Measurements from ENCODE around the gene HOXB9. TPM values are rescaled to one million over a fixed set of nuclear protein-coding genes. Genes with fewer than 3 reads are reported as not detected.
A peak's percentile ranks its signal among the peaks of the same experiment; 100 is the strongest.

Gene HOXB9
- total RNA-seq, 3 donors from 2014 or later (not counting 1 experiment from before 2014, with no cell fraction given), result 0.12 to 1.0 (median 0.18) TPM

DNA sequence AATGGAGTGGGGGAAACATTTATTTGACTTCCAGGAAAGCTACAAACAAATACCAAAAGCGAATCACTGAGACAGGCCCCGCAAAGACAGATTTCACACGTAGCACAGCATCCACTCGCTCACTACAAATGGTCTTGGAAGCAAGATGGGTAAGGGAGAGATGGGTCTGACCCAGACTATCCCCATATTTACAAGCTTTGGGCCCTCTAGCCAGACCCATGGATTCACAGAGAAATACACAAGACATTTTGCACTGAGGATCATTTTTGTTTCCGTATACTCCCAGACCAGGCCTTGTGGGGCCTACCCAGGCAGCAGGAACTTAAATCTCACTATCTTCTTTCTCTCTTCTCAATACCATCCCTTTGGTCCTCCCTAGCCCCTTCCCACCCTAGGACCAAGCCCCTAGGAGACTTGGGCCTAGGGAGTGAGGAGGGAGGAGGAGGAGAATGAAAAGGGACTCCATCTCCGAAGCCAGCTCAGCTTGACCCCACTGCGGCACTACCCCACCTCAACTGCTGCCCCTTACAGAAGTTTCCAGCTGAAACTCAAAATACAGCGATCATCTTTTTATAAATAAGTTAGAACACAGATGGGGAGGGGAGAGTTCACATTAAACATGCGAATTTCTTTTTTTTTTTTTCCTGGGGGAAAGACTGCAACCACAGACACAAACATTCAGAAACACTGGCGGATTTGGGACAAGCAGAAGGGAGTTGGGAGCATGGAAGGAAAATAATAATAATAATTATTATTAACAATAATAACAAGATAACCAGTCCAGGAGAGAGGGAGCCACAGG, 34.7 kb downstream of the HOXB9 start:
- peaks cover 60% of the 10 kb centered on the region for H3K27me3 ChIP-seq (ENCODE audit: control insufficient read depth, insufficient read depth, low read length)
- no peak for ATAC-seq
- H3K27ac Mint-ChIP-seq, result no peak overlapping the region

DNA sequence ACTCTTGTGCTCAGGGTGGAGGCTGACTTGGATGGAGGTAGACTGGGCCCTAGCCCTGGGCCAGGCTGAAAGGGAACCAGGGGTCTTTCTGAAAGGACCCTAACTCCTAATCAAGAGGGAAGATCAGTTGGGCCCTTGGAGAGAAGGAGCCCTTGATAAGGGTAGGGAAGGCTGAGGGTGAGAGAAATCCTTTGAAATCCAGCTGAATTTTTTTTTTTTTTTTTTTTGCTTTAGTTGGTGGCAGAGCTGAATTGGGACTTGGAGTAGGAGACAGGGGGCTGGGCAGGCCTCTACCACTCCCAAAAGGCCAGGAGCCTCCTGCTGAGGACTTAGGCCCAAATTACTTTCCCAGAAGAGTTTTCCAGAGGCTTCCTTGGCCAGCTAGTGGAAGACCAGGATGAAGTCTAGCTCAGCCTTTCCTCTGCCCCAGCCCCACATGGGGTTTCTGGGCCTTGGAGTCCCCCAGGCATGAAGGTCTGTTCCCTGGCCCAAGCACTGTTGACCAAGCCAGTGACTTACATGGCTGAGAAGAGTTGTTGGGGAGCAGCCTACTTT, 35.5 kb downstream of the HOXB9 start:
- intact Hi-C loops (cut with micrococcal nuclease), result loop anchor here (5.0 kb wide), 1 partner anchor 328 kb away; no protein-coding TSS in a partner anchor
- TF ChIP-seq, protein P1, sequence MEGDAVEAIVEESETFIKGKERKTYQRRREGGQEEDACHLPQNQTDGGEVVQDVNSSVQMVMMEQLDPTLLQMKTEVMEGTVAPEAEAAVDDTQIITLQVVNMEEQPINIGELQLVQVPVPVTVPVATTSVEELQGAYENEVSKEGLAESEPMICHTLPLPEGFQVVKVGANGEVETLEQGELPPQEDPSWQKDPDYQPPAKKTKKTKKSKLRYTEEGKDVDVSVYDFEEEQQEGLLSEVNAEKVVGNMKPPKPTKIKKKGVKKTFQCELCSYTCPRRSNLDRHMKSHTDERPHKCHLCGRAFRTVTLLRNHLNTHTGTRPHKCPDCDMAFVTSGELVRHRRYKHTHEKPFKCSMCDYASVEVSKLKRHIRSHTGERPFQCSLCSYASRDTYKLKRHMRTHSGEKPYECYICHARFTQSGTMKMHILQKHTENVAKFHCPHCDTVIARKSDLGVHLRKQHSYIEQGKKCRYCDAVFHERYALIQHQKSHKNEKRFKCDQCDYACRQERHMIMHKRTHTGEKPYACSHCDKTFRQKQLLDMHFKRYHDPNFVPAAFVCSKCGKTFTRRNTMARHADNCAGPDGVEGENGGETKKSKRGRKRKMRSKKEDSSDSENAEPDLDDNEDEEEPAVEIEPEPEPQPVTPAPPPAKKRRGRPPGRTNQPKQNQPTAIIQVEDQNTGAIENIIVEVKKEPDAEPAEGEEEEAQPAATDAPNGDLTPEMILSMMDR (IDR thresholded peaks at IDR 0.05), result no peak
- Histone ChIP-seq H3K4me1 (ENCODE audit: control insufficient read depth, insufficient read depth, low read length) (peaks cover 29% of the 10 kb centered on the region), H3K27ac (ENCODE audit: low read length) (no peak overlapping the region), H3K4me3 (ENCODE audit: low read length) (no peak overlapping the region), H3K27me3 (ENCODE audit: control insufficient read depth, insufficient read depth, low read length) (peaks cover 61% of the 10 kb centered on the region), H3K36me3 (ENCODE audit: control insufficient read depth, insufficient read depth, low read length) (no peaks in the 10 kb centered on the region), H3K9me3 (ENCODE audit: control insufficient read depth, insufficient read depth, low read length) (no peaks in the 10 kb centered on the region)
- Mint-ChIP-seq H3K4me1 (peaks cover 27 to 36% of the 10 kb centered on the region in 2 donors), H3K4me3 (peak overlapping the region; percentile 5), H3K9me3 (no peaks in the 10 kb centered on the region), H3K27me3 (ENCODE audit: low read depth in 2 of 2) (peaks cover 76 to 86% of the 10 kb centered on the region in 2 donors), H3K36me3 (no peaks in the 10 kb centered on the region), H3K27ac (no peak overlapping the region)
- no peak for DNase-seq
- no peak for ATAC-seq

More for the DNA sequence above, 34.7 kb downstream of the HOXB9 start:
- TF ChIP-seq, protein P1 (IDR thresholded peaks at IDR 0.05), result no peak
- H3K4me1 Mint-ChIP-seq, result peaks cover 23 to 33% of the 10 kb centered on the region in 2 donors
- H3K9me3 ChIP-seq (ENCODE audit: control insufficient read depth, insufficient read depth, low read length), result no peaks in the 10 kb centered on the region
- H3K4me3 ChIP-seq (ENCODE audit: low read length), result no peak overlapping the region
- H3K9me3 Mint-ChIP-seq, result no peaks in the 10 kb centered on the region
- H3K4me3 Mint-ChIP-seq, result peak overlapping the region; percentile 49
- H3K36me3 ChIP-seq (ENCODE audit: control insufficient read depth, insufficient read depth, low read length), result no peaks in the 10 kb centered on the region
- no peaks in the 10 kb centered on the region for H3K36me3 Mint-ChIP-seq
- 96% methylated on average over 5 of the region's 10 CpGs for WGBS (ENCODE audit: insufficient coverage)
- H3K27ac ChIP-seq (ENCODE audit: low read length), result no peak overlapping the region
- H3K27me3 Mint-ChIP-seq (ENCODE audit: low read depth in 2 of 2), result peaks cover 76 to 85% of the 10 kb centered on the region in 2 donors
- no peak for DNase-seq
- intact Hi-C loops (cut with micrococcal nuclease), result loop anchor here (5.0 kb wide), 1 partner anchor 329 kb away; no protein-coding TSS in a partner anchor
- H3K4me1 ChIP-seq (ENCODE audit: control insufficient read depth, insufficient read depth, low read length), result peaks cover 27% of the 10 kb centered on the region

DNA sequence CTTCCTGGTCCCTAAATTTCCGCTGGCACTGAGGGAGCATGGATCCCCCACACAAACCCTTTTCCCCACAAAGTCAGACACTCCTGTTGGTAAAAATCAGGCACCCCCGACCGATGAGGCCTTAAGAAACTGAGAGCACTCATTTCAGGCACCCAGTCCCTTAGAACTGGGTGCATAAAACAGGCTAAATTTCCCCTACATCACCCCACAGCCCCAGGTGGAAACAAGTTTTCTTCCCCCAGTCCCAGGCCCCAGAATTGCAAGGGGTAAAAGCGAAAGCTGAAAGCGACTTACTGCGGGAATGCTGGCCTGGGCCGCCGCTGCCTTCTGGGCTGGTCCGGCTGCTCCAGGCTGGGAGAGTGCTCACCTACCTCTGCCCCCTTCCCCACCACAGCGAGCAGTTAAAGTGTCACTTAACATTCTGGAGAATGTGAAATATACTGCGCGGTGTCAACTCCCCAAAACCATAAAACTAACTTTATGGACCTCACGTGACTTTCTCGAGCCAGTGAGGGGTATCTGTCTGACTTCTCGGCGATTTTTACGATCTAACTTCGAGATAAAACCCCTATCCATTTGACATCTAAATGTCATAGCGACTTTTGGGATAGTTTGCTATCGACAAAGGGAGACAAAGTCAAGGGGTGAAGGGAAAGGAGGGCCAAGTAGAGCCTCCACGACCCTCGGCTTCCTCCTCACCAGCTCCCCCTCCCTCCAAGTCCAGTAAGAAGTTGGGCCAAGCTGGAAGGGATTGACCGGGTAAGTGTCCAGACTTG, 36.1 kb downstream of the HOXB9 start, which contains the start of gene HOXB3:
Gene HOXB3 (minus strand): TSS at position 411 of the 776 bp plus-strand sequence. CDS start 37,767 bp downstream, outside the sequence.
- Histone ChIP-seq H3K36me3 (ENCODE audit: control insufficient read depth, insufficient read depth, low read length) (no peaks in the 10 kb centered on the region), H3K9me3 (ENCODE audit: control insufficient read depth, insufficient read depth, low read length) (no peaks in the 10 kb centered on the region), H3K4me3 (ENCODE audit: low read length) (no peak within 1 kb of the TSS), H3K27ac (ENCODE audit: low read length) (no peak within 1 kb of the TSS), H3K4me1 (ENCODE audit: control insufficient read depth, insufficient read depth, low read length) (peaks cover 34% of the 10 kb centered on the region), H3K27me3 (ENCODE audit: control insufficient read depth, insufficient read depth, low read length) (peaks cover 54% of the 10 kb centered on the region)
- H3K4me3 Mint-ChIP-seq, result peak within 1 kb of the TSS; percentile 5
- no peak within 1 kb of the TSS for H3K27ac Mint-ChIP-seq
- H3K36me3 Mint-ChIP-seq, result no peaks in the 10 kb centered on the region
- TF ChIP-seq, protein P1 (IDR thresholded peaks at IDR 0.05), result no peak
- WGBS (ENCODE audit: insufficient coverage), result 40% methylated on average over 21 of the region's 23 CpGs
- peak in 1 of 2 donors; percentile 11 for DNase-seq
- peaks cover 34 to 43% of the 10 kb centered on the region in 2 donors for H3K4me1 Mint-ChIP-seq
- ATAC-seq, result no peak
- intact Hi-C loops (cut with micrococcal nuclease), result loop anchor here (5.0 kb wide), 1 partner anchor 328 kb away; no protein-coding TSS in a partner anchor
- H3K9me3 Mint-ChIP-seq, result no peaks in the 10 kb centered on the region
- peaks cover 76 to 85% of the 10 kb centered on the region in 2 donors for H3K27me3 Mint-ChIP-seq (ENCODE audit: low read depth in 2 of 2)

Measured in natural killer cell (primary cell).